Gastrocnemius medialis (tissue), 4 donors: ENCODE results near the gene GPC6. TPM values are rescaled to one million over a fixed set of nuclear protein-coding genes. Genes with fewer than 3 reads are reported as not detected.

Source experiments
- ATAC-seq, 2 donors: fragments of 150-250 bp; one replicate each; pipeline ENCODE4 v1.9.1; 2016
- DNase-seq, 2 donors: peaks; one replicate each; pipeline ENCODE4 v3.0.0-alpha.2; 2019
- H3K27ac ChIP-seq, 4 donors: fragments of 200-600 bp; sonication (generic); 1 replicate in 1 of 4; 2 replicates in 3 of 4; pipeline ENCODE4 v1.5.1; 2016 to 2018; ENCODE audit warnings: mild to moderate bottlenecking in 2 of 4, moderate library complexity in 1 of 4
- H3K27me3 ChIP-seq, 3 donors: fragments of 200-600 bp; sonication (generic) in 2 of 3; 1 replicate in 1 of 3; 2 replicates in 2 of 3; pipeline versions ENCODE4 v1.5.1 to v1.6.0; 2016 to 2019; ENCODE audit warnings: mild to moderate bottlenecking in 1 of 3, moderate library complexity in 1 of 3
- H3K36me3 ChIP-seq, 2 donors: fragments of 200-600 bp; sonication (generic) in 1 of 2; one replicate each; pipeline ENCODE4 v1.5.1; 2017 to 2018
- H3K4me1 ChIP-seq, 2 donors: fragments of 200-600 bp; sonication (generic) in 1 of 2; one replicate each; pipeline ENCODE4 v1.5.1; 2016 to 2017; ENCODE audit warnings: mild to moderate bottlenecking in 2 of 2
- H3K4me3 ChIP-seq, 4 donors: fragments of 200-600 bp; sonication (generic) in 3 of 4; 1 replicate in 1 of 4; 2 replicates in 3 of 4; pipeline ENCODE4 v1.5.1; 2016 to 2019; ENCODE audit warnings: mild to moderate bottlenecking in 2 of 4
- H3K9me3 ChIP-seq, 3 donors: fragments of 200-600 bp; sonication (generic) in 2 of 3; 1 replicate in 1 of 3; 2 replicates in 2 of 3; pipeline ENCODE4 v1.5.1; 2016 to 2019
- CTCF ChIP-seq, 5 experiments: fragments of 450-650 bp in 3 of 5; fragments of 200-600 bp in 2 of 5; sonication (generic) in 2 of 5; IDR thresholded peaks in 4 of 5; conservative IDR thresholded peaks in 1 of 5; 1 replicate in 4 of 5; 2 replicates in 1 of 5; pipeline ENCODE4 v1.5.1; 2016 to 2019; ENCODE audit warnings: antibody characterized with exemption in 5 of 5, mild to moderate bottlenecking in 3 of 5, moderate library complexity in 3 of 5
- POLR2A ChIP-seq, 2 donors: fragments of 450-650 bp; IDR thresholded peaks; one replicate each; pipeline ENCODE4 v1.6.1; 2017; ENCODE audit warnings: antibody characterized with exemption in 2 of 2, mild to moderate bottlenecking in 2 of 2, moderate library complexity in 2 of 2
- in situ Hi-C, 4 donors: fragments of 200-750 bp; cut with MboI; loops; one replicate each; pipeline versions ENCODE4 v1.15.0 to v1.8.0; 2017; ENCODE audit warnings: low sequenced_read_pairs in 4 of 4
- intact Hi-C: fragments of 100-400 bp; cut with DNase I; formaldehyde crosslinking; loops from one replicate; pipeline ENCODE4 v1.15.1; 2023; ENCODE audit warnings: low total_unique reads
- total RNA-seq, 4 donors: library from RNA; depleted of rRNA; stranded (reverse); fragments of >200 nt; gene quantifications; one replicate each; pipeline versions ENCODE4 v1.1.0 to v1.2.3, GENCODE V29; 2016

The GPC6 gene
- total RNA-seq, 4 donors from 2014 or later = 0.47 to 0.88 (median 0.59) TPM

- TF ChIP-seq POLR2A (IDR thresholded peaks at IDR 0.05) (no peak), CTCF (IDR thresholded peaks at IDR 0.05 in 4 of 5, conservative IDR thresholded peaks at IDR 0.05 in 1 of 5) (no peak)
- DNase-seq = no peak
- in situ Hi-C loops (no loop called here), intact Hi-C loops (no loop called here)
- no peaks in the 10 kb centered on the region for H3K4me1 ChIP-seq
- H3K36me3 ChIP-seq = no peaks in the 10 kb centered on the region
- no peaks in the 10 kb centered on the region for H3K27me3 ChIP-seq
- H3K9me3 ChIP-seq = no peaks in the 10 kb centered on the region
- H3K4me3 ChIP-seq = no peak overlapping the region
- no peak for ATAC-seq
- no peak overlapping the region for H3K27ac ChIP-seq
Measured at GRCh38 chr13:93409001-93409400, 182.4 kb downstream of the GPC6 start.

DNA sequence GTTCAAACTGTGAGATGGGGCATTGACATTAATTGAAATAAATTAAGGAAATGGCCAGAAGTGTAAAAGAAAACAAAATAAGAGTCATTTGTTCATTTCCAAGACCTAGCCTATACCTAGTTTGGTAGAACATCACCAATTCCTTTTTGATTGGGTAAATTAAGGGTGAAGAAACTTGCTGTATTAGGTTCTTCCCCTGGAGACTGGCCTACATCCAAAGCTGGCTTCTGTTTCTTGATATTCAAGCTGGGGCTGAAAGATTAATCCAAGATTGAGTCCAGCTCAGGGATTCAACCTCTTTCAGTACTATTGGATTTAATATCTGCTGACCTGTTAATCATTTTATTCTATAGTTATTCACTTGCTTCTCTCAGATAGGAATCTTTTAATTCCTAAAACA is 183.2 kb downstream of the GPC6 start:
- intact Hi-C loops = no loop called here
- ATAC-seq = no peak
- no peak for DNase-seq
- Histone ChIP-seq H3K27me3 (no peaks in the 10 kb centered on the region), H3K4me3 (no peak overlapping the region), H3K27ac (no peak overlapping the region), H3K36me3 (no peaks in the 10 kb centered on the region), H3K9me3 (no peaks in the 10 kb centered on the region), H3K4me1 (no peaks in the 10 kb centered on the region)
- TF ChIP-seq POLR2A (IDR thresholded peaks at IDR 0.05) = no peak
- TF ChIP-seq CTCF (IDR thresholded peaks at IDR 0.05 in 4 of 5, conservative IDR thresholded peaks at IDR 0.05 in 1 of 5) = no peak
- in situ Hi-C loops = no loop called here

GRCh38 chr13:93411186-93411680 is 184.6 kb downstream of the GPC6 start:
- intact Hi-C loops (no loop called here), in situ Hi-C loops (no loop called here)
- no peaks in the 10 kb centered on the region for H3K27me3 ChIP-seq
- no peak for TF ChIP-seq CTCF (IDR thresholded peaks at IDR 0.05 in 4 of 5, conservative IDR thresholded peaks at IDR 0.05 in 1 of 5)
- no peak for TF ChIP-seq POLR2A (IDR thresholded peaks at IDR 0.05)
- H3K4me3 ChIP-seq = no peak overlapping the region
- H3K4me1 ChIP-seq = no peaks in the 10 kb centered on the region
- ATAC-seq = no peak
- no peak overlapping the region for H3K27ac ChIP-seq
- no peaks in the 10 kb centered on the region for H3K9me3 ChIP-seq
- no peak for DNase-seq
- no peaks in the 10 kb centered on the region for H3K36me3 ChIP-seq

GRCh38 chr13:93412676-93413075 is 186.1 kb downstream of the GPC6 start:
- in situ Hi-C loops (no loop called here), intact Hi-C loops (no loop called here)
- H3K4me1 ChIP-seq = no peaks in the 10 kb centered on the region
- no peaks in the 10 kb centered on the region for H3K36me3 ChIP-seq
- no peak overlapping the region for H3K27ac ChIP-seq
- ATAC-seq (no peak), DNase-seq (no peak)
- TF ChIP-seq POLR2A (IDR thresholded peaks at IDR 0.05) (no peak), CTCF (IDR thresholded peaks at IDR 0.05 in 4 of 5, conservative IDR thresholded peaks at IDR 0.05 in 1 of 5) (no peak)
- no peaks in the 10 kb centered on the region for H3K27me3 ChIP-seq
- no peak overlapping the region for H3K4me3 ChIP-seq
- no peaks in the 10 kb centered on the region for H3K9me3 ChIP-seq
